NAMALWA (cell line): ENCODE results near the gene PDGFD.

ENCODE experiments used
- DNase-seq: peaks from one replicate; pipeline ENCODE4 v3.0.0-alpha.2; 2015; ENCODE audit warnings: low spot score

PDGFD gene

GRCh38 chr11:104164028-104164520 is at the start of gene PDGFD:
Gene PDGFD (minus strand): TSS chr11:104164147.
- peak; percentile 96 for DNase-seq

GRCh38 chr11:104206936-104207335 is 43.0 kb upstream of the PDGFD start:
- no peak for DNase-seq

GRCh38 chr11:104205838-104206237 is 41.9 kb upstream of the PDGFD start:
- DNase-seq = no peak

GRCh38 chr11:104200688-104201087 is 36.7 kb upstream of the PDGFD start:
- no peak for DNase-seq

GRCh38 chr11:104199053-104199452 is 35.1 kb upstream of the PDGFD start:
- DNase-seq = no peak

- no peak for DNase-seq
These were observed 34.6 kb upstream of the PDGFD start for GRCh38 chr11:104198576-104198975.

- no peak for DNase-seq
These were observed 27.2 kb upstream of the PDGFD start for GRCh38 chr11:104191124-104191523.

GRCh38 chr11:104183593-104183992 is 19.6 kb upstream of the PDGFD start:
- no peak for DNase-seq

GRCh38 chr11:104175769-104176168 is 11.8 kb upstream of the PDGFD start:
- DNase-seq = no peak

GRCh38 chr11:104169091-104169490 is 5.1 kb upstream of the PDGFD start:
- DNase-seq = no peak

- no peak for DNase-seq
These were observed 1.1 kb upstream of the PDGFD start for GRCh38 chr11:104165014-104165413.

- DNase-seq = peak; percentile 61
These were observed 583 bp downstream of the PDGFD start for GRCh38 chr11:104163100-104164027.

GRCh38 chr11:104161751-104162450 is 2.0 kb downstream of the PDGFD start:
- DNase-seq = no peak

GRCh38 chr11:104159356-104159755 is 4.6 kb downstream of the PDGFD start:
- no peak for DNase-seq

- DNase-seq = no peak
These were observed 8.6 kb downstream of the PDGFD start for GRCh38 chr11:104155375-104155774.

GRCh38 chr11:104154296-104154695 is 9.7 kb downstream of the PDGFD start:
- DNase-seq = no peak

GRCh38 chr11:104152941-104153505 is 10.9 kb downstream of the PDGFD start:
- DNase-seq = peak; percentile 32

GRCh38 chr11:104151404-104152204 is 12.3 kb downstream of the PDGFD start:
- peak; percentile 44 for DNase-seq

GRCh38 chr11:104148706-104149105 is 15.2 kb downstream of the PDGFD start:
- DNase-seq = no peak

GRCh38 chr11:104148074-104148473 is 15.9 kb downstream of the PDGFD start:
- DNase-seq = no peak

- no peak for DNase-seq
These were observed 17.0 kb downstream of the PDGFD start for GRCh38 chr11:104146943-104147342.

GRCh38 chr11:104146421-104146820 is 17.5 kb downstream of the PDGFD start:
- no peak for DNase-seq
